Gastrocnemius medialis (tissue), 4 donors: Measurements from ENCODE around the gene PPP3CA.

Experiments
- POLR2A ChIP-seq, 2 donors: fragments of 450-650 bp; IDR thresholded peaks; one replicate each; pipeline ENCODE4 v1.6.1; 2017; ENCODE audit warnings: antibody characterized with exemption in 2 of 2, mild to moderate bottlenecking in 2 of 2, moderate library complexity in 2 of 2
- TF ChIP-seq, protein P1 (sequence below), 5 experiments: fragments of 450-650 bp in 3 of 5; fragments of 200-600 bp in 2 of 5; sonication (generic) in 2 of 5; IDR thresholded peaks in 4 of 5; conservative IDR thresholded peaks in 1 of 5; 1 replicate in 4 of 5; 2 replicates in 1 of 5; pipeline ENCODE4 v1.5.1; 2016 to 2019; ENCODE audit warnings: antibody characterized with exemption in 5 of 5, mild to moderate bottlenecking in 3 of 5, moderate library complexity in 3 of 5

- no peak for TF ChIP-seq POLR2A (IDR thresholded peaks at IDR 0.05)
- TF ChIP-seq, protein P1, sequence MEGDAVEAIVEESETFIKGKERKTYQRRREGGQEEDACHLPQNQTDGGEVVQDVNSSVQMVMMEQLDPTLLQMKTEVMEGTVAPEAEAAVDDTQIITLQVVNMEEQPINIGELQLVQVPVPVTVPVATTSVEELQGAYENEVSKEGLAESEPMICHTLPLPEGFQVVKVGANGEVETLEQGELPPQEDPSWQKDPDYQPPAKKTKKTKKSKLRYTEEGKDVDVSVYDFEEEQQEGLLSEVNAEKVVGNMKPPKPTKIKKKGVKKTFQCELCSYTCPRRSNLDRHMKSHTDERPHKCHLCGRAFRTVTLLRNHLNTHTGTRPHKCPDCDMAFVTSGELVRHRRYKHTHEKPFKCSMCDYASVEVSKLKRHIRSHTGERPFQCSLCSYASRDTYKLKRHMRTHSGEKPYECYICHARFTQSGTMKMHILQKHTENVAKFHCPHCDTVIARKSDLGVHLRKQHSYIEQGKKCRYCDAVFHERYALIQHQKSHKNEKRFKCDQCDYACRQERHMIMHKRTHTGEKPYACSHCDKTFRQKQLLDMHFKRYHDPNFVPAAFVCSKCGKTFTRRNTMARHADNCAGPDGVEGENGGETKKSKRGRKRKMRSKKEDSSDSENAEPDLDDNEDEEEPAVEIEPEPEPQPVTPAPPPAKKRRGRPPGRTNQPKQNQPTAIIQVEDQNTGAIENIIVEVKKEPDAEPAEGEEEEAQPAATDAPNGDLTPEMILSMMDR (IDR thresholded peaks at IDR 0.05 in 4 of 5, conservative IDR thresholded peaks at IDR 0.05 in 1 of 5) = no peak
Observed at GRCh38 chr4:101175896-101176676, 171.2 kb downstream of the PPP3CA start.
